Mononuclear cell (primary cell): Measurements from ENCODE around the gene INF2. TPM values are rescaled to one million over a fixed set of nuclear protein-coding genes. Genes with fewer than 3 reads are reported as not detected.

ENCODE experiments used
- H3K27me3 ChIP-seq: 2 replicates; pipeline ENCODE4 v1.6.0; 2011; ENCODE audit warnings: low read length, control low read depth; ENCODE audit not compliant: insufficient read depth
- H3K4me1 ChIP-seq: 2 replicates; pipeline ENCODE4 v1.5.1; 2011; ENCODE audit warnings: mild to moderate bottlenecking, low read length, control low read depth; ENCODE audit not compliant: insufficient read depth
- H3K4me3 ChIP-seq: 2 replicates; pipeline ENCODE4 v1.5.1; 2011; ENCODE audit warnings: mild to moderate bottlenecking, low read length, moderate library complexity
- H3K9me3 ChIP-seq: 2 replicates; pipeline ENCODE4 v1.5.1; 2011; ENCODE audit warnings: low read depth, mild to moderate bottlenecking, control low read depth, low read length
- total RNA-seq: library from RNA; depleted of rRNA; stranded (reverse); fragments of >200 nt; gene quantifications from one replicate; pipeline ENCODE4 v1.2.3, GENCODE V29; 2012

Gene INF2
- 21.6 TPM for total RNA-seq

DNA sequence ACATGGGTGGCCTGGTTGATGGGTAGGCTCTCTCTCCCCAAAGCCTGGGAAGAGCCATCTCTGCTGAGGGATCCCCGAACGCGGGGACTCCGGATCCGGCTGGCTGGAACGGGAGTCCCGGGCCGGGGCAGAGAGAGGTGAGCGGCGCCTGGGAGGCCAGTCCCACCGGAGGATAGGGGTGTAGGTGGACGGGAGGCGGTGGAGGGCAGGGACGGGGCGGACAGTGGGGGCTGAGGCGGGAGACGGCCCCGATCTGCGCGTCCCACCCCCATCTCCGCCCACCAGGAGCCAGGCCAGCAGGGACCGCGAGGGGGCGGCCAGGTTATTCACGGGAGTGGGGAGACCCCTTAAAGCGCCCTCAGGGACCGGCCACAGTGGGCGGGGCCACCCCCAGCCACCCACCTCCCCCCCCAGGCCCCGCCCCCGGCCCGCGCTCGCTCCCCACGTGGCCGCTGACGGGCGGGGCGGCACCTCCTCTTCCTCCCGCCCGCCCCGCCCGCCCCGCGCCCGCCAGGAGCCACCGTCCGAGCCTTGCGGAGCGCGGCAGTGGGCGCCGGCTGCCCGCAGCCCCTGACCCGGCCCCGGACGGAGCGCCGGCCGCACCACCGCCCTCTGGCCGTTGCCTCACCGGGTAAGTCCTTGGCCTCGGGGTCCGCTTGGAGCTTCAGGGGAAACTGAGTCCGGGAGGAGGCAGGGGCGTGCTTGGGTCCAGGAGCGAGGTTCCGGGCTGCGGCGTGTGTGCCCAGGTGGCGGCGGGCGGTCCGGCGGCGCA, at the start of gene INF2:
Gene INF2, plus strand, starts transcription at position 510 of the 772 bp plus-strand sequence. CDS start 11,748 bp downstream, outside the sequence.
- H3K27me3 ChIP-seq: no peaks in the 10 kb centered on the region
- peaks cover 55% of the 10 kb centered on the region for H3K4me1 ChIP-seq
- H3K9me3 ChIP-seq: no peaks in the 10 kb centered on the region
- peak within 1 kb of the TSS; percentile 54 for H3K4me3 ChIP-seq

DNA sequence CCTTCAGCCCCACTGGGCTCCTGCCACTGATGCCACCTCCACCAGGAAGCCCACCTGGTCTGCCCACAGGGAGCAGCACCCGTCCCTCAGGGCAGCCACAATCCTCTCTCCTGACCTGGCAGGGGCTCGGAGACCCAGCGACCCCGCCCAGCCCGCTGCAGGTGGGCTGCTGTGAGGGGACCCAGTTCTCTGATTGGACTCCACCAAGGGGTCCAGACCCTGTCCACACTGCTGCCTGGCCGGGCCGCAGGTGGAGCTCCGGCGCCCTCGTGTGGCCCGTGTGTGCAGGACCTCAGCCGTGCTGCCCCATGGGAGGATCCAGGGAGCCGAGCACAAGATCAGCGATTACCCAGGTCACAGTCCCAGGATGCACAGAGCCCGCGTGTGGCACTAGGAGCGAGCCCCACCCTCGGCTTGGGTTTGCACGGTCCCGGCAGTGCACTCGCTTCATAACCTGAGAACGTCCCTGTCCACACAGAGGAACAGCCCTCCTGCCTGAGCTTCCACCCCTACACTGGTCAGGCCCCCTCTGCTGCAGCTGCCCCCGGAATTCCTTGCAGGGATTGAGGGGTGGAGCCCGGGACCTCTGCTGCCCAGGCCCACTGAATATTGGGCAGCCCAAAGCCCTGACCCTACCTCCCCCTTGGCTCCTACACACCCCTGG, 49.4 kb upstream of the INF2 start:
- no peaks in the 10 kb centered on the region for H3K27me3 ChIP-seq
- peaks cover 9% of the 10 kb centered on the region for H3K4me1 ChIP-seq
- no peaks in the 10 kb centered on the region for H3K9me3 ChIP-seq
- no peak overlapping the region for H3K4me3 ChIP-seq

DNA sequence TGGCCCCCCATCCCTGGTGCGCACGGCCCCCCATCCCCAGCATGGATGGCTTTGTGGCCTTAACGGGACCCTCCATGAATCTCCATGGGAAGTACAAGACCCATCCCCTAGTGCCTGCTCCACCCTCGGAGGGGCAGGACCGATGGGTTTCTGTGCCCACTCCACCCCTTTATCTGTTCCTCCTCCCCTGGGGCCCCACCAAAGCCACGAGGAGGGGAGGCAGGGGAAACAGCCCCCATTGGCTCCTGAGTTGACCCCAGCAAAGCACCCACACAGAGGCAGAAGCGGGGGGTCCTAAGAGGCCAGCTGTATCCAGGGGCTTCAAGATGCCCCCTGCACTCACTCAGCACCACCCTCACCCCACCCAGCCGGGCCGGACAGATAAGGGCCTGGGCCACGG, 48.7 kb upstream of the INF2 start:
- Histone ChIP-seq H3K9me3 (no peaks in the 10 kb centered on the region), H3K27me3 (no peaks in the 10 kb centered on the region), H3K4me3 (no peak overlapping the region), H3K4me1 (peaks cover 9% of the 10 kb centered on the region)

DNA sequence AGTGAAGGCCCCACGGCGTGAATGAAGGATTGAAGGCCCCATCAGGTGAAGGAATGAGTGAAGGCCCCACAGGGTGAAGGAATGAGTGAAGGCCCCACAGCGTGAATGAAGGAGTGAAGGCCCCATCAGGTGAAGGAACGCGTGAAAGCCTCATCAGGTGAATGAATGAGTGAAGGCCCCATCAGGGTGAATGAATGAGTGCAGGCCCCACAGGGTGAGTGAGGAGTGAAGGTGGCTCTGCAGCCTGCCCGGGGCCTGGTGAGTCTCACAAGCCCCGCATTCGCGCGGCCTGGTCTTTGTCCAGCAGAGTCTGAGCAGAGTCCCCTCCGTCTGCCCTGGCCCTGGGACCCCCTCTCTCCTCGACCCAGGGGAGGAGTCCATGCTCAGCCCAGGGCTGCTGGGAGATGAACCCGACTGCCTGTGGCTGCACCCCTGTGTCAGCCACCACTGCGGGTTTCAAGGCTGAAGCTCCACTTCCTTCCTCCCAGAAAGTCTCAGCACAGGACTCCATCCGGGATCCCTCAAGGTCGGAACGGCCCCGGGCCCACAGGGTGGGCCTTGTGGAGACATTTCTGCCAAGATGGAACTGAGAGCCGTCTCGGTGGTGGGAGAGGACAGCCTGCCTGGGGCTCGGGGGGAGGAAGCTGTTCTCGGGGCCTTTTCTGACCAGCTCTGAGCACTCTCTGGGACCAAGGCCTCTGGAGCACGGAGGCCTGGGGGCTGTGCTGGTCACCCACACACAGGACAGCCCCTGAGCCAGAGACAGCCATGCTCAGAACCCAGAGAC, 47.5 kb upstream of the INF2 start:
- H3K27me3 ChIP-seq: no peaks in the 10 kb centered on the region
- no peak overlapping the region for H3K4me3 ChIP-seq
- peaks cover 11% of the 10 kb centered on the region for H3K4me1 ChIP-seq
- no peaks in the 10 kb centered on the region for H3K9me3 ChIP-seq

DNA sequence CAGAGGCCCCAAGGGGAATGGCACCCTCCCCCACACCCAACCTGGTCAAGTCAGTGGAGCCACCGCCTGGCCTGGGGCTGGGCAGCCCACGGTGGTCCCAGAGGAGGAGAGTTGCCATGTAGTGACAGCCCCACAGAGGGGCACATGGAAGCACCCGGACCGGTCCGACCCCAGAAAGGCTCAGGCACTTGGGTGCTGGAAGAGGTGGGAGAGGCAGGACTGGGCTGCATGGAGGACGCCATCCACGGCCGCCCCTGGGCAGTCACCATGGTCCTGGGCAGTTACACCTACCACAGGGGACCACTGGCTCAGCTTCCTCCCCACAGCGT, 46.9 kb upstream of the INF2 start:
- Histone ChIP-seq H3K4me3 (no peak overlapping the region), H3K27me3 (no peaks in the 10 kb centered on the region), H3K9me3 (no peaks in the 10 kb centered on the region), H3K4me1 (peaks cover 17% of the 10 kb centered on the region)

DNA sequence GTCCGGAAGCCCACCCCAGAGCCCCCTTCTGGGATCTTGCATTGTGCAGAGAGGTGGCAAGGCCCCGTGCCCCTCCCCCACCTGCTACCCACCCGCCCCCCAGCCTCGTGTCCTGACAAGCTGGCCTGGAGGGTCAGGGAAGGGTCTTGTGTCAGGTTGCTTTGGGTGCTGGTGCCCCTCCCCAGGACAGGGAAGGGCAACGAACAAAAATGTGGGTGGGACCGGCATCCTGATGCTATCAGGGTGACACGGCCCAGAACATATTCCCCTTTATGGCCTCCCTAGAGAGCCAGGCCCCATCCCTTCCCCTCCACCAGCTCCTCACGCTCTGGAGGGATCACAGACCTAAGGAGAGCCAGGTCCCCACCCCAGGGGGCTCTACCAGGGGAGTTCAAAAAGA, 46.1 kb upstream of the INF2 start:
- H3K9me3 ChIP-seq: no peaks in the 10 kb centered on the region
- H3K27me3 ChIP-seq: no peaks in the 10 kb centered on the region
- no peak overlapping the region for H3K4me3 ChIP-seq
- H3K4me1 ChIP-seq: peaks cover 24% of the 10 kb centered on the region

DNA sequence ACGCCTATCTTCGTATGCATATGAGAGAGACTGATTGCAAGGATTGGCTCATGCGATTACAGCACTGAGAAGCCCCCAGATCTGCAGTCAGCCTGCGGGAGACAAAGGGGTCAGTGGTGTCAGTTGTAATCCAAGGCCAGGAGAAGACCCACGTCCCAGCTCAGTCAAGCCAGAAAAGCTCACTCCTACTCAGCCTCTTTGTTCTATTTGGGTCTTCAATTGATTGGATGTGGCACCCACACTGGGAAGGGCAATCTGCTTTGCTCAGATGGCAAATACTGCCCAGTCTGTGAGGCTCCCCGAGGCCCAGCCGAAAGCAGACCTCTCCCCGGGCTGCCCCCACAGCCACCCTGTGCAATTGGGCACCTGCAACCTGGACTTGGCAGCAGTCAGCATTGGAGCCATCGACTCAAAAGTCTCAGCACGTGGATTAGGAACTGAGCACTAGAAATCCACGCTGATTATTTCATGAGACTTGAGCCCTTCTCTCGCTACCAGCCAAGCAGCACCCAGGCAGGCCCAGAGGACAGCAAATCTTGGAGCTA, 45.3 kb upstream of the INF2 start:
- H3K27me3 ChIP-seq: no peaks in the 10 kb centered on the region
- no peak overlapping the region for H3K4me3 ChIP-seq
- H3K9me3 ChIP-seq: no peaks in the 10 kb centered on the region
- peaks cover 27% of the 10 kb centered on the region for H3K4me1 ChIP-seq

DNA sequence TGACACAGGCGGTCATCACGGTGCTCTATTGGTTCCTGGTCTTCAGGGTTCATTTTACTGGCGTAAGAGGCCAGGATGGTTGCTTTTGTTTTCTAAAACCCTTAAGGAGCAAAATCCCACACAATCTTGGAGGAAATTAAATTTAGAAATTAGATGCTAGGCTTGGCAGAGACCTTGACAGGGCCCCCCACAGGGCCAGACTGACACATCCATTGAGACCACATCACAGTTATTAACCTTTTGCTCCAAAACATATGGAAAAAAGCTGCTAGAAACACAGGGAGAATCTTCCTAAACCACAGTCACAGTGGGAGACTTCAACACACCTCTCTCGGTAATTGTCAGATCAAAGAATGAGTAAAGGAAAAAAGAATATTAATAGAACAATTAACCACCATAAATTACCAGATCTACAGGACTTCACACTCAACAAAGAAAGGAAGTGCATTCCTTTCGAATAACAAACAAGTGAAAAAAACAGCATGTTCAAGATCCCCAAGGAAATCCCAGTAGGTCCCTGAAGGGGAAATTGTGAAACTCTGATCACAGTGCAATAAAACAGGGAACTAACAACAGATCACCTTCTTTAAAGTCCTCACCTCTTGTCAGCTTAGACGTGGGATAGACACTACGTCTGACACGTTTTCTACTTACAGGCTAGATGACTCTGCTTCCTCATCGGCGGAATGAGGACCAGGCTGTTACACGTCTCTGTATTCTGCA, 44.6 kb upstream of the INF2 start:
- Histone ChIP-seq H3K4me1 (peaks cover 28% of the 10 kb centered on the region), H3K4me3 (no peak overlapping the region), H3K27me3 (no peaks in the 10 kb centered on the region), H3K9me3 (no peaks in the 10 kb centered on the region)

DNA sequence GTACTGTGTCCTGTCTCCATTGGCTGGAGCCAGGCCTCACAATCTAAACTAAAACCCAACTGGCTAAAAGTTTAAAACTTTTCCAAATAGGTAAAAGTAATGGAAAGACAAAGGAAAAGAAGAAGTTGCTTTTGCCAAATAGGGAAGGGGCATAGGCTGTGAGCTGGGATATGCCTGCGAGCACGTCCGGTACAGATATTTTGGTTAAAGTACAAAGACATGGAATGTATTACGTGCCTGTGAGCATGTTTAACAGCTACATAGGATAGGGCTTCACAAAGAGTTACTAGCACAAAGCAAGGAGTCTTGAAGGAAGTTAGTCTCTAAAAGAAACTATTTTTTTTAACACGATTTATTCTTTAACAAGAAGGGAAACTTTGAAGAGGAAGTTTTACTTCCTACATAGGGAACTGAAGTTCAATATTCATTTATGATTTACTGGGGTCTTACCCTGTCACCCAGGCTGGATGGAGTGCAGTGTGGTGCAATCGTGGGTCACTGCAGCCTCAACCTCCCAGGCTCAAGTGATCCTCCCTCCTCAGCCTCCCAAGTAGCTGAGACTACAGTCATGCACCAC, 41.9 kb upstream of the INF2 start:
- Histone ChIP-seq H3K4me1 (peaks cover 24% of the 10 kb centered on the region), H3K4me3 (no peak overlapping the region), H3K27me3 (no peaks in the 10 kb centered on the region), H3K9me3 (no peaks in the 10 kb centered on the region)

DNA sequence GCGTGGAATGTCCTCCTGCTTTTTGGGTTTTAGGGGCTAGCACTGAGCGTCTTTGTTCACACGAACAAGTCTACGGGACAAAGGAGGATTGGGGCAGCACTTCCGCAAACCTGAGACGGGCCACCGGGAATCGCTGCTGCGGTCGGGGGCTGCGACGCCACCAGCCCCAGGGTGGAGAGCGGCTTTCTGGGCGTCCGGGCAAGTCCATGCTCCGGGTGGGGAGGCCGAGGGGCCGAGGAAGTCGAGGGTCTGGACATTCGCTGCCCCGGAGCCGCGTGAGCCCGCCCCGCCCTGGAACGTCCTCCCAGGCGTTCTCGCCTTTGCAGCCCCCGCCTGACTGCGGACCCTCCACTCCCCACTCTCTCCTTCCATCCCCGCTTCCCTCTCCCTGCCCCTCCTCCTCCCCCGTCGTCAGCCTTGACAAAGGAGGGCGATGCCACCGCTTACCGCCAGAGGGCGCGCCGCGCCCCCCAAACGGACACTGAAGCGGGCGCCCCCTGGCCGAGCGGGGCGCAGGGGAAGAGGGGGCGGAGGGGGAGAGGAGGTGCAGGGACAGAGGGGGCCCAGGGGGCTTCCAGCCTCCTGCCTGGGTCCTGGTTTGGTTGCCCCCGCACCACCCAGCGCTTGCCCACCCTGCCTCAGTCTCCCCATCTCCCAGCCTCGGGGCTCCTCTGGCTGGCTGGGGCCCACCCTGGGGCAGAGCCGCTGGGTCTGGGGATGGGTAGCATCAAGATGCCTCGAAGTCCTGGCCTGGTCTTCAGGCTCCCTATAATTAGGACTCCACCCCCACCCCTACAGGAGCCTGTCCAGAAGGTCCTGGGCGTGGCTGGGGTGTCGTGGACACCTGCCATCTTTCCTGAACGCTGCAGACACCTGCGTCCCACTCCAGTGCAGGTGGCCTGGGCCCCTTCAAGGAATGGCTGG, 39.1 kb upstream of the INF2 start:
- Histone ChIP-seq H3K4me3 (peak overlapping the region; percentile 24), H3K9me3 (no peaks in the 10 kb centered on the region), H3K27me3 (no peaks in the 10 kb centered on the region), H3K4me1 (peaks cover 24% of the 10 kb centered on the region)

DNA sequence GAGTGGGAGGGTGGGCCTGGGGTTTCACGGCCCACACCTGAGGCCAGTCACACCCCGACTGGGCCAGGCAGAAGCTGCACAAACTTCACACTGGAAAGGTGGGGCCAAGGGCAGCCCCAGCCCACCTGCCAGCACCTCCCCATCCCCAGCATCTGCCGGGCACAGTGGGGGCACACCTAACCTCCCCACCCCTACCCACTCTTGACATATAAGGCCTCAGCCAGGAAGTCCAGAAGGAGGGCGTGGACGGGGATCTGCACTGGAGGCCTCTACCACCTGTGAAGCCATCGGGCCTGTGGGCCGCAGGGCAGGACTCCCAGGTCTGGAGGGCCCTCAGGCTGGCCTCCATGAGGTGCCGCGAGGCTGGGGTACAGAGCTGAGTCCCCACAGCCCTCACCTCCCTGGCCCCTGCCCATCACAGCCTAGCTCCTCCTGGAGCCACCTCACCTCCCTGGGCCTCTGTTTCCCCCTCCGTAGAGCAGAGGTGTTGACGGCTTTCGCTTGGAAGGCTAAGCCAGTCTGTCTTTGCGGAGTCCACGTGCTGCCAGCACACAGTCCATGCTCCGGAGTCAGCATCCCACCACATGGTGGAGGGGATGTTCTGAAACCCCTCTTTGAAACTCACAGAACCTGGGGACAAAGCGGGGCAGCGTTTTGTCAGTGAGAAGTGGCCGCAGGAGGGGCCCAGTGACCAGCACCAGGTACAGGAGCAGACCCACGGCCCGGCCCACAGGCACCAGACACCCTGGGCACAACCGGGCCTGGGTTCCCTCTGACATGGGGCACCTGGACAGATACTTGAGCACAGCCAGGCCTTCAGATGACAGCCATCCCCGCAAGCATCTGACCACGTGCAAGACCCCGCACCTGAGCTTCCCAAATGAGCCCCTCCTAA, 38.2 kb upstream of the INF2 start:
- Histone ChIP-seq H3K4me3 (no peak overlapping the region), H3K27me3 (no peaks in the 10 kb centered on the region), H3K9me3 (no peaks in the 10 kb centered on the region), H3K4me1 (peaks cover 28% of the 10 kb centered on the region)

DNA sequence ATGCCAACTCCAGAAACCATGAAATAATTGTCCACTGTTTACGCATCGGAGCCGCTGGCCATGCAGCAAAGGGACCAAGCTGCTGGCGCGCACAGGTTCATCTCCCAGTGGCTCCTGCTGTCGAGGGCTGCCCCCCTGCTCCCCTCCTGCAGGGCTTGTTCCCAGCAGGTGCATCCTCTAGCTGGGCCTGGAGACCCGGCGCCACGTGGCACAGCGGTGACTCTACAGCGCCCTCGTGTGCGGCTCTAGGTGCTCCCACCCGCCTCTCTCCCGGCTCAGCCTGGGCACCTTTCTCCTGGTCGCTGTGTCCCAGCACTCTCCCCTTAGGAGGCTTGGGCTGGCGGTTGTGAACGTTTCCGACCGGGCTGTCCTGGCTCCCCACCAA, 37.5 kb upstream of the INF2 start:
- no peak overlapping the region for H3K4me3 ChIP-seq
- H3K4me1 ChIP-seq: peaks cover 30% of the 10 kb centered on the region
- no peaks in the 10 kb centered on the region for H3K27me3 ChIP-seq
- no peaks in the 10 kb centered on the region for H3K9me3 ChIP-seq

DNA sequence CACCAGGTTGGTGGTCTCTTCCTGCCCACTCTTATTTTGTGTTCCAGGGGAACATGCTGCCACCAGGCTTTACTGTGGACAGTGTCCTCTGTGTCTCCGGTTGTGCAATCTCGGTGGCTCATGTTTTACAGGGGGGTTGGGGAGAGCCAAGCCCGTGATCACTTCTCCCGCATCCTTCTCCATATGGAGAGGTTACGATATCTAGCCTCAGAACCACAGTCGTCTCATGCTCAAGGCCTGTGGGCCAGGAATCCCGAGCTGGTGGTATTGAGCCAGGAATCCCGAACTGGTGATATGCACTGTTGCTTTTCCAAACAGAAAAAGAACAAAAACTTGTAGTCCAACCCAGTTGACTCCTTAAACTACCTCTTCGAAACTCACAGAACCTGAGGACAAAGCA, 37.0 kb upstream of the INF2 start:
- H3K9me3 ChIP-seq: no peaks in the 10 kb centered on the region
- no peaks in the 10 kb centered on the region for H3K27me3 ChIP-seq
- H3K4me3 ChIP-seq: no peak overlapping the region
- peaks cover 29% of the 10 kb centered on the region for H3K4me1 ChIP-seq
